ENCODE measurements around the gene BARHL2. TPM values are rescaled to one million over a fixed set of nuclear protein-coding genes. Genes with fewer than 3 reads are reported as not detected.

BARHL2 gene
- total RNA-seq, 1 experiment from 2014 or later, result not detected

DNA sequence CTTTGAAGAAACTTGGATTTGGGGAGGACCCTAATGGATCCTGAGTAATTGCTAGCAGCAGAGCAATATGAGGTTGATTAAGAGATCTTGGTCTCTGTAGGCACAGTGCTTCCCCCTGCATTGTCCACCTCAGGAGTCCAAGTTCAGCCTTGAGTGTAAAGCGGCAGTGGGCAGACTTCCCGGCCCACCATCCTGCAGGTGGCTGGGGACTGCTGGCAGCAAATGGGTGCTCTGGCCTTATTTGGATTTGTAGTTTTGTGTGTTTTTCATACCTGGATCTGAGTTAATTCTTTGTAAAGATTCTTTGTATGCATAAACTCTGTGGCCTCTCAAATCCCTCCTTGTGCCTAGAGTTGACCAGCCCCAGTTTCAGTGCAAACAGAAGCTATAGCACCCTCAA, 7.6 kb downstream of the BARHL2 start:
- TF ChIP-seq ELF4 (CRISPR knock-in tag; IDR thresholded peaks at IDR 0.05; ENCODE audit: low read depth) (no peak), FOXJ3 (CRISPR knock-in tag; IDR thresholded peaks at IDR 0.05; ENCODE audit: borderline replicate concordance) (no peak), CBFB (CRISPR knock-in tag; IDR thresholded peaks at IDR 0.05; ENCODE audit: low read depth) (no peak), ZNF121 (CRISPR knock-in tag; IDR thresholded peaks at IDR 0.05) (no peak), CREM (CRISPR knock-in tag; IDR thresholded peaks at IDR 0.05) (no peak), KAT7 (CRISPR knock-in tag; IDR thresholded peaks at IDR 0.05; ENCODE audit: borderline replicate concordance) (no peak), ZNF317 (CRISPR knock-in tag; IDR thresholded peaks at IDR 0.05; ENCODE audit: borderline replicate concordance, low read depth) (no peak)
- TF ChIP-seq, protein P1, sequence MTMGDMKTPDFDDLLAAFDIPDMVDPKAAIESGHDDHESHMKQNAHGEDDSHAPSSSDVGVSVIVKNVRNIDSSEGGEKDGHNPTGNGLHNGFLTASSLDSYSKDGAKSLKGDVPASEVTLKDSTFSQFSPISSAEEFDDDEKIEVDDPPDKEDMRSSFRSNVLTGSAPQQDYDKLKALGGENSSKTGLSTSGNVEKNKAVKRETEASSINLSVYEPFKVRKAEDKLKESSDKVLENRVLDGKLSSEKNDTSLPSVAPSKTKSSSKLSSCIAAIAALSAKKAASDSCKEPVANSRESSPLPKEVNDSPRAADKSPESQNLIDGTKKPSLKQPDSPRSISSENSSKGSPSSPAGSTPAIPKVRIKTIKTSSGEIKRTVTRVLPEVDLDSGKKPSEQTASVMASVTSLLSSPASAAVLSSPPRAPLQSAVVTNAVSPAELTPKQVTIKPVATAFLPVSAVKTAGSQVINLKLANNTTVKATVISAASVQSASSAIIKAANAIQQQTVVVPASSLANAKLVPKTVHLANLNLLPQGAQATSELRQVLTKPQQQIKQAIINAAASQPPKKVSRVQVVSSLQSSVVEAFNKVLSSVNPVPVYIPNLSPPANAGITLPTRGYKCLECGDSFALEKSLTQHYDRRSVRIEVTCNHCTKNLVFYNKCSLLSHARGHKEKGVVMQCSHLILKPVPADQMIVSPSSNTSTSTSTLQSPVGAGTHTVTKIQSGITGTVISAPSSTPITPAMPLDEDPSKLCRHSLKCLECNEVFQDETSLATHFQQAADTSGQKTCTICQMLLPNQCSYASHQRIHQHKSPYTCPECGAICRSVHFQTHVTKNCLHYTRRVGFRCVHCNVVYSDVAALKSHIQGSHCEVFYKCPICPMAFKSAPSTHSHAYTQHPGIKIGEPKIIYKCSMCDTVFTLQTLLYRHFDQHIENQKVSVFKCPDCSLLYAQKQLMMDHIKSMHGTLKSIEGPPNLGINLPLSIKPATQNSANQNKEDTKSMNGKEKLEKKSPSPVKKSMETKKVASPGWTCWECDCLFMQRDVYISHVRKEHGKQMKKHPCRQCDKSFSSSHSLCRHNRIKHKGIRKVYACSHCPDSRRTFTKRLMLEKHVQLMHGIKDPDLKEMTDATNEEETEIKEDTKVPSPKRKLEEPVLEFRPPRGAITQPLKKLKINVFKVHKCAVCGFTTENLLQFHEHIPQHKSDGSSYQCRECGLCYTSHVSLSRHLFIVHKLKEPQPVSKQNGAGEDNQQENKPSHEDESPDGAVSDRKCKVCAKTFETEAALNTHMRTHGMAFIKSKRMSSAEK (CRISPR knock-in tag; IDR thresholded peaks at IDR 0.05; ENCODE audit: borderline replicate concordance), result no peak
- TF ChIP-seq, protein P2, sequence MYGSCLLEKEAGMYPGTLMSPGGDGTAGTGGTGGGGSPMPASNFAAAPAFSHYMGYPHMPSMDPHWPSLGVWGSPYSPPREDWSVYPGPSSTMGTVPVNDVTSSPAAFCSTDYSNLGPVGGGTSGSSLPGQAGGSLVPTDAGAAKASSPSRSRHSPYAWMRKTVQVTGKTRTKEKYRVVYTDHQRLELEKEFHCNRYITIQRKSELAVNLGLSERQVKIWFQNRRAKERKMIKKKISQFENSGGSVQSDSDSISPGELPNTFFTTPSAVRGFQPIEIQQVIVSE (CRISPR knock-in tag; IDR thresholded peaks at IDR 0.05; ENCODE audit: borderline replicate concordance), result no peak
- TF ChIP-seq, protein P3, sequence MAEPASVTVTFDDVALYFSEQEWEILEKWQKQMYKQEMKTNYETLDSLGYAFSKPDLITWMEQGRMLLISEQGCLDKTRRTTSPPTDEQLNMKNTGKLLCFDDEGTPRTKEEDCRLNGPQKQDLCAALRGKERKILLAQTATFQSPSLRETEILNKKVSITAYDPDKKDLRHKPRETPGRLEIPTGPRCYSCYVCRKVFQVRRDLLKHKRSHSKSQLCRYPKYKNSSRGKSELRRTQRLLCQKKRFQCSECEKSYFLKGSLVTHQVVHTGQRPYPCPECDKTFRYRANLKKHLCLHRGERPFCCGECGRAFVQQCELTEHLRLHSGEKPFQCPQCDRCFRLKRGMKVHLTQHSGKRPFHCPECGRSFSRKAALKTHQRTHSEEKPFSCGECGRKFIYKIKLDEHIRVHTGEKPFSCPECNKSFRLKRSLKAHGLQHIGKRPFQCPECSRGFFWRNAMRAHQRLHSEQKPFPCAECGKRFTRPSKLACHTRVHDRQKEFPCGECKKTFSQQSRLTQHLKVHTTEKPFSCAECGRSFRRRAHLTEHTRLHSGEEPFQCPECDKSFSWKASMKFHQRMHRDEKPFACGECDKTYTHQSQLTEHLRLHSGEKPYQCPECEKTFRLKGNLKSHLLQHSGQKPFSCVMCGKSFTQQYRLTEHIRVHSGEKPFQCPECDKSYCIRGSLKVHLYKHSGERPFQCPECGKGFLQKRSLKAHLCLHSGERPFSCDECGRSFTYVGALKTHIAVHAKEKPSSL (CRISPR knock-in tag; conservative IDR thresholded peaks at IDR 0.05), result no peak
- no peaks in the 10 kb centered on the region for H3K36me3 Mint-ChIP-seq
- no peak overlapping the region for H3K27ac Mint-ChIP-seq
- ATAC-seq, result no peak
- H3K27me3 Mint-ChIP-seq (ENCODE audit: low read depth), result peaks cover 100% of the 10 kb centered on the region
- POLR2A ChIA-PET, result no interaction called here
- CTCF ChIA-PET, result interaction anchor here (1.5 to 5.6 kb wide), 5 partner anchors 10 to 20 kb away, joined by 5 to 34 read pairs (median 16); no protein-coding TSS in a partner anchor
- DNase-seq (ENCODE audit: low spot score), result no peak
- H3K4me3 Mint-ChIP-seq, result no peak overlapping the region
- H3K9me3 Mint-ChIP-seq, result no peaks in the 10 kb centered on the region
- H3K4me1 Mint-ChIP-seq, result peaks cover 86% of the 10 kb centered on the region

DNA sequence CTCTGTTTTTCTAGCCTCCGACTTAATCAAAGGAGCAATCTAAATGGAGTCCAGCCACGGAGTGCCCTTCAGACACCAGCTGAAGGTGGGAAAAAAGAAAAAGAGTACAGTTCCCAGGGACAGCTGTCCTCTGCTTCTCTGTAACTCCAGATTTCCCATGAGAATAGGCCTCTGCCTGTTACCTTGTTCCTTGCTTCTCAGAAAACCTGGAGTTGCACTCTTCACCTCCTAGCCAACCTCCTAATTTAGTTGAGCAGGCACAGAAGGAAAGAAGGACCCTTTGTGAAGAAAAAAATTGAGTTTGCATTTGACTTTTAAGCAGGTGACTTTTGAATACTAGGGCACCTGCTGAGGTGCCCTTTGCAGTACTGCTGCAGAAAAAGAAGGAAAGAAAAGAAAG, 8.3 kb downstream of the BARHL2 start:
- POLR2A ChIA-PET, result no interaction called here
- TF ChIP-seq, protein P4, sequence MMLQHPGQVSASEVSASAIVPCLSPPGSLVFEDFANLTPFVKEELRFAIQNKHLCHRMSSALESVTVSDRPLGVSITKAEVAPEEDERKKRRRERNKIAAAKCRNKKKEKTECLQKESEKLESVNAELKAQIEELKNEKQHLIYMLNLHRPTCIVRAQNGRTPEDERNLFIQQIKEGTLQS (CRISPR knock-in tag; conservative IDR thresholded peaks at IDR 0.05), result no peak
- TF ChIP-seq, protein P3 (CRISPR knock-in tag; conservative IDR thresholded peaks at IDR 0.05), result no peak
- no peak for TF ChIP-seq OVOL2 (CRISPR knock-in tag; IDR thresholded peaks at IDR 0.05; ENCODE audit: borderline replicate concordance)
- TF ChIP-seq, protein P5, sequence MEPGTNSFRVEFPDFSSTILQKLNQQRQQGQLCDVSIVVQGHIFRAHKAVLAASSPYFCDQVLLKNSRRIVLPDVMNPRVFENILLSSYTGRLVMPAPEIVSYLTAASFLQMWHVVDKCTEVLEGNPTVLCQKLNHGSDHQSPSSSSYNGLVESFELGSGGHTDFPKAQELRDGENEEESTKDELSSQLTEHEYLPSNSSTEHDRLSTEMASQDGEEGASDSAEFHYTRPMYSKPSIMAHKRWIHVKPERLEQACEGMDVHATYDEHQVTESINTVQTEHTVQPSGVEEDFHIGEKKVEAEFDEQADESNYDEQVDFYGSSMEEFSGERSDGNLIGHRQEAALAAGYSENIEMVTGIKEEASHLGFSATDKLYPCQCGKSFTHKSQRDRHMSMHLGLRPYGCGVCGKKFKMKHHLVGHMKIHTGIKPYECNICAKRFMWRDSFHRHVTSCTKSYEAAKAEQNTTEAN (CRISPR knock-in tag; IDR thresholded peaks at IDR 0.05), result no peak
- TF ChIP-seq, protein P6, sequence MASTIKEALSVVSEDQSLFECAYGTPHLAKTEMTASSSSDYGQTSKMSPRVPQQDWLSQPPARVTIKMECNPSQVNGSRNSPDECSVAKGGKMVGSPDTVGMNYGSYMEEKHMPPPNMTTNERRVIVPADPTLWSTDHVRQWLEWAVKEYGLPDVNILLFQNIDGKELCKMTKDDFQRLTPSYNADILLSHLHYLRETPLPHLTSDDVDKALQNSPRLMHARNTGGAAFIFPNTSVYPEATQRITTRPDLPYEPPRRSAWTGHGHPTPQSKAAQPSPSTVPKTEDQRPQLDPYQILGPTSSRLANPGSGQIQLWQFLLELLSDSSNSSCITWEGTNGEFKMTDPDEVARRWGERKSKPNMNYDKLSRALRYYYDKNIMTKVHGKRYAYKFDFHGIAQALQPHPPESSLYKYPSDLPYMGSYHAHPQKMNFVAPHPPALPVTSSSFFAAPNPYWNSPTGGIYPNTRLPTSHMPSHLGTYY (CRISPR knock-in tag; IDR thresholded peaks at IDR 0.05), result no peak
- no peak for TF ChIP-seq JUN (CRISPR knock-in tag; IDR thresholded peaks at IDR 0.05)
- TF ChIP-seq SOX15 (CRISPR knock-in tag; IDR thresholded peaks at IDR 0.05), result no peak
- no peak for TF ChIP-seq FOXK1 (CRISPR knock-in tag; IDR thresholded peaks at IDR 0.05)
- TF ChIP-seq RELA (CRISPR knock-in tag; IDR thresholded peaks at IDR 0.05; ENCODE audit: borderline replicate concordance), result no peak
- TF ChIP-seq HMGA2 (CRISPR knock-in tag; IDR thresholded peaks at IDR 0.05), result no peak

More for the DNA sequence above, 8.3 kb downstream of the BARHL2 start:
- Mint-ChIP-seq H3K4me3 (no peak overlapping the region), H3K27ac (no peak overlapping the region), H3K9me3 (no peaks in the 10 kb centered on the region), H3K36me3 (no peaks in the 10 kb centered on the region), H3K27me3 (ENCODE audit: low read depth) (peaks cover 100% of the 10 kb centered on the region), H3K4me1 (peaks cover 83% of the 10 kb centered on the region)
- DNase-seq (ENCODE audit: low spot score) (no peak), ATAC-seq (no peak)
- CTCF ChIA-PET, result interaction anchor here (2.8 to 5.6 kb wide), 4 partner anchors 13 to 92 kb away, joined by 14 to 34 read pairs (median 26); no protein-coding TSS in a partner anchor
